Measurements from ENCODE around the gene MYBL2.
"Not testable (repeated sequence)": the region's sequence is repeated elsewhere in the genome, so short reads cannot be mapped to it uniquely, and the experiment has no call there.

The MYBL2 gene

GRCh38 chr20:43666376-43667328, at the start of gene MYBL2:
MYBL2 (plus strand) TSS chr20:43667114; CDS start chr20:43667284, 170 bp downstream.
- peak; percentile 50 for DNase-seq

- DNase-seq: no peak
Measured at GRCh38 chr20:43631598-43631997, 35.3 kb upstream of the MYBL2 start.

DNA sequence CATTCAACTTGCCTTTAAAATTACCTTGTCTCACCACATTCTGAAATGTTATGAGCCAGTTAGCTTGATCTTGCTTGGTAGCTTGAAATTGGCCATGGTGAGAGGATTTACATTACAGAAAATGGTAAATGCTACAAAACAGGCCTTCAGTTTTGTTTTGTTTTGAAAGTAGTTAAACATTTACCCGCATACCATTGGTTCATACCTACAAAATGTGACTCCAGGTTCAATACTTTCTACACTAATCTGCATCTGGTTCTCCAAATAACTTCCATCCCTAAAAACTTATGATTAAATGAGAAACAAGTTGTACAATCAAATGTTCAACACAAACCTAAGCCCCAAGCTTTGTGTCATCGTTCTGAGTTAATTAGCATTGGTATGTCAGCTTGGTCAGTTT, 30.5 kb upstream of the MYBL2 start:
- DNase-seq: no peak

DNA sequence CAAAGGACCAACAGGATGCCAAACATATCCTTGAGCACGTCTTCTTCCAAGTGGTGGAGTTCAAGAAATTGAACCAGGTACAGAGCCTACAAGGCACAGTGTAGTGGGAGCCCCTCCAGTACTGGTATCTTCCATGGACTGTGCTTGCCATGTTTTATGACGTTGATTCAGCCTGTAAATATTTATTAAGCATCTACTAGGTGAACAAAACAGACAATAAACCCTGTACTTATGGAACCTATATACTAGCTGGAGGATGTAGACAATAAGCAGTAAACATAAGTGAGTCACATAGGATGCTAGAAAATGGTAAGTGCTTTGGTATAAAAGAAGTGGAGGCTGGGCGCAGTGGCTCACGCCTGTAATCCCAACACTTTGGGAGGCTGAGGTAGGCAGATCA, 24.4 kb upstream of the MYBL2 start:
- no peak for DNase-seq

- no peak for DNase-seq
Measured at GRCh38 chr20:43650997-43651525, 15.9 kb upstream of the MYBL2 start.

GRCh38 chr20:43651650-43652184, 15.2 kb upstream of the MYBL2 start:
- not testable (repeated sequence) for DNase-seq

DNA sequence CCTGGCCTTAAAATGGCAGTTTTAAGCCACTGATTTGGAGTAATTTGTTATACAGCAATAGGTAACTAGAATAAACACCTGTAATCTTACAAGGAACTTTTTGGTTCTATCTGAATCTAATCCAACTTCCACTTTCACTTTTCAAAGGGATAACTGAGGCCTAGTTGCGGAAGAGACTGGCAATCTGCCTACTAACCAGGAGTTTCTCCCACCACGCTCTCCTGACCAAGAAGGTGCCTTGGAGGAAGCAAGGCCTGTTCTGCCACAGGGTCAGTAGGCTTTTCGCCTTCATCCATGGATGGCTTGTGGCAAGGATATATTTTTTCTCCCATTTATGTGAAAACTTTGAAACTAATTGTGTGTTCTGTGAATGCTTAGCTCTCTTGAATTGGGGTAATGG, 12.9 kb upstream of the MYBL2 start:
- DNase-seq: no peak

DNA sequence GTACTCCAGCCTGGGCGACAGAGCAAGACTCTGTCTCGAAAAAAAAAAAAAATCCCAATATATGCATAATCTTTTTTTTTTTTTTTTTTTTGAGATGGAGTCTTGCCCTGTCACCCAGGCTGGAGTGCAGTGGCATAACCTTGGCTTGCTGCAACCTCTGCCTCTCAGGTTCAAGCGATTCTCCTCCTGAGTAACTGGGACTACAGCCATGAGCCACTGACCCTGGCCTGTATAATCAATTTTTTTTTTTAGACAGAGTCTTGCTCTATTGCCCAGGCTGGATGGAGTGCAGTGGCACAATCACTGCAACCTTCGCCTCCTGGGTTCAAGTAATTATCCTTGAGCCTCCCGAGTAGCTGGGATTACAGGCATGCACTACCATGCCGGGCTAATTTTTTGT, 11.7 kb upstream of the MYBL2 start:
- DNase-seq: not testable (repeated sequence)

GRCh38 chr20:43655937-43656336, 11.0 kb upstream of the MYBL2 start:
- DNase-seq: no peak

- DNase-seq: no peak
Measured at GRCh38 chr20:43658069-43658722, 8.7 kb upstream of the MYBL2 start.

DNA sequence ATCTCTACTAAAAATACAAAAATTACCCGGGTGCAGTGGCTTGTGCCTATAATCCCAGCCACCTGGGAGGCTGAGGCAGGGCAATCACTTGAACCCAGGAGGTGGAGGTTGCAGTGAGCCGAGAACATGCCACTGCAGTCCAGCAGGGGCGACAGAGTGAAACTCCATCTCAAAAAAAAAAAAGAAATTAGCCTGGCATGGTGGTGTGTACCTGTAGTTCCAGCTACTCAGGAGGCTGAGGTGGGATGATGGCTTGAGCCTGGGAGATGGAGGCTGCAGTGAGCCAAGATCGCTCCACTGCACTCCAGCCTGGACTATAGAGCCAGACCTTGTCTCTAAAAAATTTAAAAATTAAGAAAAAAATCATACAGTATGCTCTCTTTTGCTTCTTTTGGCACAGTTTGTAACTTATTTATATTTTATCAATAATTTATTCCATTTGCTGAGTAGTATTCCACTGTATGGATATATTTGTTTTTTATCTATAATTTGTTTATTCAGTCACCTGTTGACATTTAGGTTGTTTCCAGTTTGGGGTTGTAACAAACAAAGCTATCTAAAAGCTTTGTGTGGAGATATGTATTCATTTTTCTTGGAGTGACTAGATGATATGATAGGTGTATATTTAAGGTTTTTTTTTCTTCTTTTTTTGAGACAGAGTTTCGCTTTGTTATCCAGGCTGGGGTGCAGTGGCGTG, 8.0 kb upstream of the MYBL2 start:
- no peak for DNase-seq

GRCh38 chr20:43662943-43663655, 3.8 kb upstream of the MYBL2 start:
- DNase-seq: no peak

DNA sequence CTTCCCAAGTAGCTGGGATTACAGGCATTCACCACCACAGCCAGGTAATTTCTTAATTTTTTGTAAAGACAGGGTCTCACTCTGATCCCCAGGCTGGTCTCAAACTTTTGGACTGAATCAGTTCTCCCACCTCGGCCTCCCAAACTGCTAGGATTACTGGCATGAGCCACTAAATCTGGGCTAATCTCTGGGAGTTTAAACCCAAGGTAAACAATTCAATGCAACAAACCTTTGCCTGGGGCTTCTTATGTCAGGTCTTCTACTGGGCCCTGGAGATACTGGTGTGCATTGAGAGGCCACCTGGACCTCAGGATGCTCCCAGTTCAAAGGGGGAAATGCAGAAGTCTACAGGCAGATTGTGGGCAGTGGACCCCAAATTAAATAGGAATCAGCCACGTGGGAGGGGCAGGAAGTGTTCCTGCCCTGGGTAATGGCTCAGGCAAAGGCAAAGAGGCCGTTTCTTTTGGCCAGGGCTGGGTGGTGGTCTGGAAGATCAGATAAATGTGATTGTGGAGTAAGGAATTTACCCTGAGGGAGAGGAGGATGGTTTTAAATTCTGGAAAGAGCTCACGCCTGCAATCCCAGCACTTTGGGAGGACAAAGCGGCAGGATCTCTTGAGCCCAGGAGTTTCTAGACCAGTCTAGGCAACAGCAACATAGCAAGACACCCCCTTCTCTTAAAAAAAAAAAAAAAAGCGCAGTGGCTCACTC, 1.3 kb upstream of the MYBL2 start:
- DNase-seq: no peak

DNA sequence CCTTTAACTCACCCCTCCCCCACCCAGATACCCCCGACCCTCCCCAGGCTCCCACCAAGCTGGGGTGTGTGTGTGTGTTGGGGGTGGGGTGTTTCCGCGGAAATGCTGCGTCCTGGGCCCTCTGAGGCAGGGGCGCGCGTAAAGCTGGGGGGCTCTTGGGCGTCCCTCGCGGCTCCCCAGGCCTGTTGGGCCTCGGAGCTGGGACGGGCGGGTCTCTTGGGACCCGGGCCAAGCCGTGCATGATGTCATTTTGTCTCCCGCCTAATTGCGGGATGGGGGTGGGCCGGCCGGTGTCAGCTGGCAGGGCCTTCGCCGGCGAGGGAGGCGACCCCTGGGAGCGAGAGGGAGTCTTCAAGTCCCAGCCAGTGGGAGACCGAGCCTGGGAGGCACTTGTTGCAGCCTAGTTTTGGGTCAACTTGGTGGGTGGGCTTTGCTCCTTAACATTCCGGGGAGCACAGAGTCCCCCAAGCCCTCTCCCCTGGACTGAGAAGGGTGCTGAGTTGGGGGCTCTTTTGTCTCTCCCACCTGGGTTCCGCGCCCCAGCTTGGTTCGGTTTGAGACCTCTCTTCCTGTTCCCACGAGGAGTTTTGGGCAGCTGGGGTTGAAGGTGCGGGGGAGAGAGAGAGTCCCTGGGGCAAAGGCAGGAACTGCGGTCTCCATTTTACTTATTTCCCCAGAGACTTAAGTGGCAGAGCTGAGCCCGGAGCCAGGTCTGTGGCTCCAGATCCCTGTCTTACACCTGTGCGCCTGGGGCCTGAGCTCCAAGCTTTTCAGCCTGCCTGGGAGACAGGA, 623 bp downstream of the MYBL2 start:
- no peak for DNase-seq

DNA sequence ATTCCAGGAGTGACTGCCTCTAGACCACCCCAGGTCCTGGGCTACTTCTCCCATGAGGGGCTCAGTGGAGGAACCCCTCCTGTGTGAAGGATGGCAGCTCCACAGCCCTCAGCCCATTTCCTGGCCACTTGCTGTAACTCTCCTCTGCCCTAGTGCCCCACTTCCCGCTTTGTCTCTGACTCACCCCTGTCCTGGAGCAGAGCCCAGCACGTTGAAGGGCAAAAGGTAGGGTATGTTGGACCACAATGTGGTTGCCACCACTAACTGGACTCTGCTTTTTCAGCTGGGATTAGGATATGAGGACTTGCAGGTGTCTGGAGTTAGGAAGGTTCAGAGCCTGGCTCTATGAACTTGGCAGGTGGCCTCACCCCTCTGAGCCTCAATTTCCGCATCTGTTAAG, 2.4 kb downstream of the MYBL2 start:
- DNase-seq: no peak

DNA sequence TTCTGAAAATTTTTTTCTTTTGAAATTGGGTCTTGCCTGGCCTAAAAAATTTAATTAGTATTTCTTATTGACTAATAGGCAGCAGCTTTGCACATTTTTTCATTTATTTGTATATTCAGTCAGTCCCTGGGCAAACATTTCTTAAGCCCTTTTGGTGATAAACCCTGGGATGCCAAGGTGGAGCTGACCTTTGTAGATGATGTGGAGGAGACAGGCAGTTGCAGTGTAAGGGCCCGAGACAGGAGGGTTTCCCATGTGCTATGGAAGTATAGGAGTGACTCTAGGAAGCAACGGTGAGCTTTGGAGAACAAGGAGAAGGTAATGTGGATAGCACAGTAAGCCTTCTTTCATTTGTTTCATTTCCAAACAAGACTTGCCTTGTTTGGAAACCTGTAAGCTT, 3.5 kb downstream of the MYBL2 start:
- no peak for DNase-seq

GRCh38 chr20:43676368-43676767, 9.5 kb downstream of the MYBL2 start:
- DNase-seq: no peak

- DNase-seq: no peak
Measured at GRCh38 chr20:43680981-43681380, 14.1 kb downstream of the MYBL2 start.

DNA sequence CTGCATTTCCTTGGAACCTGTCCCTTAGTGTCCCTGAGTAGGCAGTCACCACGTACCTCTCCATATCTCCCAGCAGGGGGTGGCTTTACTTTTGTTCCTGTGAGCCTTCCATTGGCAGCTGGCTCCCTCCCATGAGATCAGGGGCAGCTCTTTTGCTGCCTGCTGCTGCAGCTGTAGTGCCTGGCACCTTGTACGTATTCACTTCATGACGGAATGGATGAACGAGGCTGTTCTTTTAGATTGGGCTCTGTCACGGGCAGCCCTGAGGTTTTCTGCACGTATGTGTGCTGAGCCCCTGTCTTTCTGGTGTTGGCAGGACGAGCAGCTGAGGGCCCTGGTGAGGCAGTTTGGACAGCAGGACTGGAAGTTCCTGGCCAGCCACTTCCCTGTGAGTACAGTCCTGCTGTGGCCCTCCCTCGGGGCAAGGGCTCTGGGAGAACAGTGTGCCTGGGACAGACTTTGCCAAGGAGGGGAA, 14.6 kb downstream of the MYBL2 start:
- DNase-seq: no peak

DNA sequence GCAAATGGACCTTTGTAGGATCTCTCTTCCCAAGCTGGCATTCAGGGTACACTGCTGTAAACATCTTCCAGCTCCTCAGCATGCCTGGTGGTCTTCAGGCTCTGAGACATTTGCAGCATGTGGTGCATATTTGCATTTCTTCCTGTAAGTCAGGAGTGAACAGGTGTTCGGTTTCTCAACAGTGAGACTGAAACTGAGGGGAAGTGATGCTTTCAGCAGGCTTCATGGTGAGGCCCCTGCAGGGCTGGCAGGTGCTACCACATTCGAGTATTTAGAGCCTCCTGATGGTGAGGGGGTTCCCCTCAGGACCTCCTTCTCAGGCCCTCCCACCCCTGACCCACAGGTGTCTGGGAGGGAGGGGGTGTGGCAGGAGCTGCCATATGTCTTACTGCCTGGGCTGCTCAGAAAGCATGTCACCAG, 15.1 kb downstream of the MYBL2 start:
- no peak for DNase-seq

GRCh38 chr20:43682446-43682845, 15.5 kb downstream of the MYBL2 start:
- no peak for DNase-seq
